ENCODE measurements around the gene GCLC.

GRCh38 chr6:53464927-53465460 is 79.9 kb downstream of the GCLC start:
- TF ChIP-seq, protein P1, sequence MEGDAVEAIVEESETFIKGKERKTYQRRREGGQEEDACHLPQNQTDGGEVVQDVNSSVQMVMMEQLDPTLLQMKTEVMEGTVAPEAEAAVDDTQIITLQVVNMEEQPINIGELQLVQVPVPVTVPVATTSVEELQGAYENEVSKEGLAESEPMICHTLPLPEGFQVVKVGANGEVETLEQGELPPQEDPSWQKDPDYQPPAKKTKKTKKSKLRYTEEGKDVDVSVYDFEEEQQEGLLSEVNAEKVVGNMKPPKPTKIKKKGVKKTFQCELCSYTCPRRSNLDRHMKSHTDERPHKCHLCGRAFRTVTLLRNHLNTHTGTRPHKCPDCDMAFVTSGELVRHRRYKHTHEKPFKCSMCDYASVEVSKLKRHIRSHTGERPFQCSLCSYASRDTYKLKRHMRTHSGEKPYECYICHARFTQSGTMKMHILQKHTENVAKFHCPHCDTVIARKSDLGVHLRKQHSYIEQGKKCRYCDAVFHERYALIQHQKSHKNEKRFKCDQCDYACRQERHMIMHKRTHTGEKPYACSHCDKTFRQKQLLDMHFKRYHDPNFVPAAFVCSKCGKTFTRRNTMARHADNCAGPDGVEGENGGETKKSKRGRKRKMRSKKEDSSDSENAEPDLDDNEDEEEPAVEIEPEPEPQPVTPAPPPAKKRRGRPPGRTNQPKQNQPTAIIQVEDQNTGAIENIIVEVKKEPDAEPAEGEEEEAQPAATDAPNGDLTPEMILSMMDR (optimal IDR thresholded peaks at IDR 0.05 in 1 of 3, IDR thresholded peaks at IDR 0.05 in 1 of 3, conservative IDR thresholded peaks at IDR 0.05 in 1 of 3; ENCODE audit: extremely low read depth in 1 of 3, insufficient read depth in 2 of 3, low read length in 3 of 3) = no peak
- no peak for TF ChIP-seq EZH2 (IDR thresholded peaks at IDR 0.05; ENCODE audit: low read length)
